ENCODE data around the gene AMD1.
A peak's percentile ranks its signal among the peaks of the same experiment; 100 is the strongest.
"Not testable (repeated sequence)": the region's sequence is repeated elsewhere in the genome, so short reads cannot be mapped to it uniquely, and the experiment has no call there.

Gene AMD1

GRCh38 chr6:110873981-110874879 is at the start of gene AMD1:
Gene AMD1 (plus strand): TSS chr6:110874785. CDS start chr6:110875106, 321 bp downstream.
- H3K4me1 ChIP-seq (ENCODE audit: control insufficient read depth, insufficient read depth, low read length), result peaks cover 31% of the 10 kb centered on the region
- H3K36me3 ChIP-seq (ENCODE audit: control insufficient read depth, insufficient read depth, low read length), result no peaks in the 10 kb centered on the region
- H3K27me3 ChIP-seq (ENCODE audit: control insufficient read depth, insufficient read depth, low read length), result no peaks in the 10 kb centered on the region
- H3K9me3 ChIP-seq (ENCODE audit: control insufficient read depth, low read length), result no peaks in the 10 kb centered on the region
- H3K9ac ChIP-seq (ENCODE audit: low read length), result peak within 1 kb of the TSS; percentile 70
- peak within 1 kb of the TSS; percentile 91 for H3K4me3 ChIP-seq (ENCODE audit: low read length)

- no peaks in the 10 kb centered on the region for H3K9me3 ChIP-seq (ENCODE audit: control insufficient read depth, low read length)
- H3K9ac ChIP-seq (ENCODE audit: low read length), result peak overlapping the region; percentile 37
- no peak overlapping the region for H3K4me3 ChIP-seq (ENCODE audit: low read length)
- peaks cover 8% of the 10 kb centered on the region for H3K4me1 ChIP-seq (ENCODE audit: control insufficient read depth, insufficient read depth, low read length)
- H3K27me3 ChIP-seq (ENCODE audit: control insufficient read depth, insufficient read depth, low read length), result no peaks in the 10 kb centered on the region
- no peaks in the 10 kb centered on the region for H3K36me3 ChIP-seq (ENCODE audit: control insufficient read depth, insufficient read depth, low read length)
Observed at GRCh38 chr6:110826236-110827129, 48.1 kb upstream of the AMD1 start.

GRCh38 chr6:110828396-110828795 is 46.2 kb upstream of the AMD1 start:
- no peak overlapping the region for H3K4me3 ChIP-seq (ENCODE audit: low read length)

GRCh38 chr6:110831405-110831804 is 43.2 kb upstream of the AMD1 start:
- Histone ChIP-seq H3K9me3 (ENCODE audit: control insufficient read depth, low read length) (no peaks in the 10 kb centered on the region), H3K4me1 (ENCODE audit: control insufficient read depth, insufficient read depth, low read length) (peaks cover 4% of the 10 kb centered on the region), H3K9ac (ENCODE audit: low read length) (no peak overlapping the region)

More at GRCh38 chr6:110828396-110828795, 46.2 kb upstream of the AMD1 start:
- no peaks in the 10 kb centered on the region for H3K27me3 ChIP-seq (ENCODE audit: control insufficient read depth, insufficient read depth, low read length)
- H3K4me1 ChIP-seq (ENCODE audit: control insufficient read depth, insufficient read depth, low read length), result peaks cover 8% of the 10 kb centered on the region
- H3K9me3 ChIP-seq (ENCODE audit: control insufficient read depth, low read length), result no peaks in the 10 kb centered on the region
- no peaks in the 10 kb centered on the region for H3K36me3 ChIP-seq (ENCODE audit: control insufficient read depth, insufficient read depth, low read length)
- H3K9ac ChIP-seq (ENCODE audit: low read length), result no peak overlapping the region

GRCh38 chr6:110833831-110834230 is 40.8 kb upstream of the AMD1 start:
- Histone ChIP-seq H3K36me3 (ENCODE audit: control insufficient read depth, insufficient read depth, low read length) (no peaks in the 10 kb centered on the region), H3K4me1 (ENCODE audit: control insufficient read depth, insufficient read depth, low read length) (no peaks in the 10 kb centered on the region), H3K9ac (ENCODE audit: low read length) (no peak overlapping the region), H3K9me3 (ENCODE audit: control insufficient read depth, low read length) (no peaks in the 10 kb centered on the region), H3K27me3 (ENCODE audit: control insufficient read depth, insufficient read depth, low read length) (no peaks in the 10 kb centered on the region), H3K4me3 (ENCODE audit: low read length) (no peak overlapping the region)

More at GRCh38 chr6:110831405-110831804, 43.2 kb upstream of the AMD1 start:
- H3K27me3 ChIP-seq (ENCODE audit: control insufficient read depth, insufficient read depth, low read length), result no peaks in the 10 kb centered on the region
- no peak overlapping the region for H3K4me3 ChIP-seq (ENCODE audit: low read length)
- no peaks in the 10 kb centered on the region for H3K36me3 ChIP-seq (ENCODE audit: control insufficient read depth, insufficient read depth, low read length)

- not testable (repeated sequence) for H3K4me3 ChIP-seq (ENCODE audit: low read length); H3K9me3 ChIP-seq (ENCODE audit: control insufficient read depth, low read length)
Observed at GRCh38 chr6:110835751-110836150, 38.8 kb upstream of the AMD1 start.

GRCh38 chr6:110841266-110841665 is 33.3 kb upstream of the AMD1 start:
- no peaks in the 10 kb centered on the region for H3K36me3 ChIP-seq (ENCODE audit: control insufficient read depth, insufficient read depth, low read length)
- no peak overlapping the region for H3K9ac ChIP-seq (ENCODE audit: low read length)
- no peaks in the 10 kb centered on the region for H3K27me3 ChIP-seq (ENCODE audit: control insufficient read depth, insufficient read depth, low read length)
- H3K4me3 ChIP-seq (ENCODE audit: low read length), result no peak overlapping the region
- H3K9me3 ChIP-seq (ENCODE audit: control insufficient read depth, low read length), result no peaks in the 10 kb centered on the region
- no peaks in the 10 kb centered on the region for H3K4me1 ChIP-seq (ENCODE audit: control insufficient read depth, insufficient read depth, low read length)

More at GRCh38 chr6:110835751-110836150, 38.8 kb upstream of the AMD1 start:
- H3K27me3 ChIP-seq (ENCODE audit: control insufficient read depth, insufficient read depth, low read length); H3K4me1 ChIP-seq (ENCODE audit: control insufficient read depth, insufficient read depth, low read length); H3K36me3 ChIP-seq (ENCODE audit: control insufficient read depth, insufficient read depth, low read length); H3K9ac ChIP-seq (ENCODE audit: low read length): not testable (repeated sequence)

GRCh38 chr6:110849781-110850180 is 24.8 kb upstream of the AMD1 start:
- Histone ChIP-seq H3K9ac (ENCODE audit: low read length) (no peak overlapping the region), H3K9me3 (ENCODE audit: control insufficient read depth, low read length) (no peaks in the 10 kb centered on the region), H3K4me3 (ENCODE audit: low read length) (no peak overlapping the region), H3K27me3 (ENCODE audit: control insufficient read depth, insufficient read depth, low read length) (no peaks in the 10 kb centered on the region), H3K36me3 (ENCODE audit: control insufficient read depth, insufficient read depth, low read length) (no peaks in the 10 kb centered on the region), H3K4me1 (ENCODE audit: control insufficient read depth, insufficient read depth, low read length) (no peaks in the 10 kb centered on the region)

- Histone ChIP-seq H3K4me3 (ENCODE audit: low read length) (no peak overlapping the region), H3K36me3 (ENCODE audit: control insufficient read depth, insufficient read depth, low read length) (no peaks in the 10 kb centered on the region), H3K4me1 (ENCODE audit: control insufficient read depth, insufficient read depth, low read length) (no peaks in the 10 kb centered on the region), H3K9me3 (ENCODE audit: control insufficient read depth, low read length) (no peaks in the 10 kb centered on the region), H3K9ac (ENCODE audit: low read length) (no peak overlapping the region), H3K27me3 (ENCODE audit: control insufficient read depth, insufficient read depth, low read length) (no peaks in the 10 kb centered on the region)
Observed at GRCh38 chr6:110852773-110853172, 21.8 kb upstream of the AMD1 start.

GRCh38 chr6:110853754-110854477 is 20.7 kb upstream of the AMD1 start:
- Histone ChIP-seq H3K36me3 (ENCODE audit: control insufficient read depth, insufficient read depth, low read length) (no peaks in the 10 kb centered on the region), H3K4me3 (ENCODE audit: low read length) (no peak overlapping the region), H3K27me3 (ENCODE audit: control insufficient read depth, insufficient read depth, low read length) (no peaks in the 10 kb centered on the region), H3K4me1 (ENCODE audit: control insufficient read depth, insufficient read depth, low read length) (no peaks in the 10 kb centered on the region), H3K9me3 (ENCODE audit: control insufficient read depth, low read length) (no peaks in the 10 kb centered on the region), H3K9ac (ENCODE audit: low read length) (no peak overlapping the region)

- Histone ChIP-seq H3K4me1 (ENCODE audit: control insufficient read depth, insufficient read depth, low read length) (no peaks in the 10 kb centered on the region), H3K27me3 (ENCODE audit: control insufficient read depth, insufficient read depth, low read length) (no peaks in the 10 kb centered on the region), H3K4me3 (ENCODE audit: low read length) (no peak overlapping the region), H3K9me3 (ENCODE audit: control insufficient read depth, low read length) (no peaks in the 10 kb centered on the region), H3K9ac (ENCODE audit: low read length) (no peak overlapping the region), H3K36me3 (ENCODE audit: control insufficient read depth, insufficient read depth, low read length) (no peaks in the 10 kb centered on the region)
Observed at GRCh38 chr6:110856296-110856695, 18.3 kb upstream of the AMD1 start.

All from mucosa of stomach (tissue), 1 donor.